RWPE2 (cell line): ENCODE results near the gene OR52A5.
"Not testable (repeated sequence)": the region's sequence is repeated elsewhere in the genome, so short reads cannot be mapped to it uniquely, and the experiment has no call there.

Experiments
- ATAC-seq: fragments of 200-7000 bp; cut with Tn5 transposase; 3 replicates; pipeline ENCODE4 v1.9.1; 2021; ENCODE audit warnings: low read depth
- DNase-seq: peaks from one replicate; pipeline ENCODE4 v3.0.0-alpha.2; 2020; ENCODE audit warnings: low spot score
- H3K27ac ChIP-seq: fragments of 450-650 bp; 2 replicates; pipeline ENCODE4 v1.5.1; 2017; ENCODE audit warnings: mild to moderate bottlenecking; ENCODE audit not compliant: poor library complexity, severe bottlenecking
- H3K27me3 ChIP-seq: fragments of 250-450 bp; sonication (Bioruptor Pico); 2 replicates; pipeline ENCODE4 v1.5.1; 2021; ENCODE audit warnings: mild to moderate bottlenecking, moderate library complexity; ENCODE audit not compliant: insufficient read depth, poor library complexity, severe bottlenecking
- H3K36me3 ChIP-seq: fragments of 250-450 bp; sonication (Bioruptor Pico); 2 replicates; pipeline ENCODE4 v1.5.1; 2020; ENCODE audit warnings: low read depth, mild to moderate bottlenecking, moderate library complexity
- H3K4me1 ChIP-seq: fragments of 250-450 bp; sonication (Bioruptor Pico); 2 replicates; pipeline ENCODE4 v1.5.1; 2021; ENCODE audit warnings: mild to moderate bottlenecking, moderate library complexity; ENCODE audit not compliant: insufficient read depth, poor library complexity, severe bottlenecking
- H3K4me3 ChIP-seq: fragments of 250-450 bp; sonication (Bioruptor Pico); 2 replicates; pipeline ENCODE4 v1.5.1; 2021; ENCODE audit warnings: mild to moderate bottlenecking, moderate library complexity; ENCODE audit not compliant: severe bottlenecking
- H3K9me3 ChIP-seq: fragments of 250-450 bp; sonication (Bioruptor Pico); 2 replicates; pipeline ENCODE4 v1.5.1; 2021; ENCODE audit warnings: mild to moderate bottlenecking, moderate library complexity; ENCODE audit not compliant: severe bottlenecking
- TF ChIP-seq, protein P1 (sequence below): fragments of 450-650 bp; IDR thresholded peaks from one replicate; pipeline ENCODE4 v1.5.1; 2017; ENCODE audit warnings: mild to moderate bottlenecking, moderate library complexity; ENCODE audit not compliant: poor library complexity, severe bottlenecking

OR52A5 gene

DNA sequence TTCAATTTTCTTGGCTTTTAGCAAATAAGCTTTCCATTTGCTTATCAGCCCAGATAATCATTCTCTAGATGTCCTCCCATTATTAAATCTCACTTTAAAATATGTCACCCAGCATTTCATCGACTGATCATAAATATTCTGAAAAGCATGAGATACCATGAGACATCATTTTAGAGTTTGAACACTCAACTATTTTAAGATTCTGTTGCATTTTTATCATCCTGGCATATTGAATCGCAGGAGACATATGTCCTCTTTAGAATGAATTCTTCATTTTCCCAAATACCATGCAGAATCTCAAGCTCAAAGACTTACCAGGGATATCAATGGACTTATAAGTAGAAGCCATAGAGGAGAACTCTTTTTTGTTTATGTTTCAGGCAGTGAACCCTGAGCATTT is at the start of gene OR52A5:
Gene OR52A5, minus strand, starts transcription at position 361 of the 400 bp plus-strand sequence. CDS start 5,714 bp downstream, outside the sequence.
- TF ChIP-seq, protein P1, sequence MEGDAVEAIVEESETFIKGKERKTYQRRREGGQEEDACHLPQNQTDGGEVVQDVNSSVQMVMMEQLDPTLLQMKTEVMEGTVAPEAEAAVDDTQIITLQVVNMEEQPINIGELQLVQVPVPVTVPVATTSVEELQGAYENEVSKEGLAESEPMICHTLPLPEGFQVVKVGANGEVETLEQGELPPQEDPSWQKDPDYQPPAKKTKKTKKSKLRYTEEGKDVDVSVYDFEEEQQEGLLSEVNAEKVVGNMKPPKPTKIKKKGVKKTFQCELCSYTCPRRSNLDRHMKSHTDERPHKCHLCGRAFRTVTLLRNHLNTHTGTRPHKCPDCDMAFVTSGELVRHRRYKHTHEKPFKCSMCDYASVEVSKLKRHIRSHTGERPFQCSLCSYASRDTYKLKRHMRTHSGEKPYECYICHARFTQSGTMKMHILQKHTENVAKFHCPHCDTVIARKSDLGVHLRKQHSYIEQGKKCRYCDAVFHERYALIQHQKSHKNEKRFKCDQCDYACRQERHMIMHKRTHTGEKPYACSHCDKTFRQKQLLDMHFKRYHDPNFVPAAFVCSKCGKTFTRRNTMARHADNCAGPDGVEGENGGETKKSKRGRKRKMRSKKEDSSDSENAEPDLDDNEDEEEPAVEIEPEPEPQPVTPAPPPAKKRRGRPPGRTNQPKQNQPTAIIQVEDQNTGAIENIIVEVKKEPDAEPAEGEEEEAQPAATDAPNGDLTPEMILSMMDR = no peak
- Histone ChIP-seq H3K4me3 (no peak within 1 kb of the TSS), H3K27ac (no peak within 1 kb of the TSS), H3K27me3 (peaks cover 3% of the 10 kb centered on the region), H3K36me3 (no peaks in the 10 kb centered on the region), H3K4me1 (no peaks in the 10 kb centered on the region), H3K9me3 (no peaks in the 10 kb centered on the region)
- no peak for DNase-seq
- ATAC-seq = no peak

DNA sequence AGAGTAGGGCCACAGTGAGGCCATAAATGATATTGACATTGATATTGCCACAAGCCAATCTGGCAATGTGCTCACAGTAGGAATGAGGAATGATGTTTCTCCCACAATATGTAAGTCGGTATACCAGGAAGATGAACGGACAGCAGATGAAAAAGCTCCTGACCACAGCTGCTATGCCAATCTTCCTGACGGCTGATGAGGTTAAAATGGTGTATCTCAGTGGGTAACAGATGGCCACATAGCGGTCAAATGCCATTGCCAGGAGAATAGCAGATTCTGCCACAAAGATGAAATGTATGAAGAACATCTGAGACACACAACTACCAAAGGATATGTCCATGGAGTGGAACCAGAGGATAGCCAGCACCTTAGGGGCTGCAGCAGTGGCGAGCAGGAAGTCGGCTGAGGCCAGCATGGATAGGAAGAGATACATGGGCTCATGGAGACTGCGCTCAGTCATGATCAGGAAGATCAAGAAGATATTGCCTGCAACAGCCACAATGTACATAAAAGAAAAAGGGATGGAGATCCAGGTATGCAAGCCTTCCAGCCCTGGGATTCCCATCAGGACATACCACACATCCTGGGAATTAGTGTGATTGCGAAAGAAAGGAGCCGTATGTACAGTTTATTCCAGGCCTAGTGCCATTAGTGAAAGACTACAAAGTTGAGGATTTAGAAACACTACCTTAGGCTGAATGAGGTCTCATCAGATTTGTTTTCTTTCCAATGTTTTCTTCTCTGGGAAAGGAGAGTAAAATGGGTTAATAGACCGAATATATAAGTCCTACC is 40.1 kb upstream of the OR52A5 start:
- Histone ChIP-seq H3K4me3 (no peak overlapping the region), H3K27ac (no peak overlapping the region), H3K9me3 (no peaks in the 10 kb centered on the region), H3K27me3 (no peaks in the 10 kb centered on the region), H3K4me1 (no peaks in the 10 kb centered on the region), H3K36me3 (no peaks in the 10 kb centered on the region)
- no peak for DNase-seq
- ATAC-seq = no peak
- TF ChIP-seq, protein P1 = no peak

DNA sequence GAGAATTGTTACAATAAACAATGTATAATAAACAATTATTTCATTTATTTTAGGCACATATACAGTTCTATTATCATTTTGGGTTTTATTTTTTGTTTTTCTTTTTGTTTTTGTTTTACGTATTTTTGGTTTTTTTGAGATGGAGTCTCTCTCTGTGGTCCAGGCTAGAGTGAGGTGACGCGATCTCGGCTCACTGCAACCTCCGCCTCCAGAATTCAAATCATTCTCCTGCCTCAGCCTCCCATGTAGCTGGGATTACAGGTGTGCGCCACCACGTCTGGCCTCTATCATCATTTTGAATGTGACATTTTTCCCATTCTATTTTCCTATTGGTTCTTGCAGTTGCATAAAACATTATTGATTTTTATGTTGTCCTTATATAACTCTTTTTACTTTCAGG is 36.8 kb upstream of the OR52A5 start:
- TF ChIP-seq, protein P1 = no peak
- ATAC-seq = no peak
- DNase-seq = no peak

DNA sequence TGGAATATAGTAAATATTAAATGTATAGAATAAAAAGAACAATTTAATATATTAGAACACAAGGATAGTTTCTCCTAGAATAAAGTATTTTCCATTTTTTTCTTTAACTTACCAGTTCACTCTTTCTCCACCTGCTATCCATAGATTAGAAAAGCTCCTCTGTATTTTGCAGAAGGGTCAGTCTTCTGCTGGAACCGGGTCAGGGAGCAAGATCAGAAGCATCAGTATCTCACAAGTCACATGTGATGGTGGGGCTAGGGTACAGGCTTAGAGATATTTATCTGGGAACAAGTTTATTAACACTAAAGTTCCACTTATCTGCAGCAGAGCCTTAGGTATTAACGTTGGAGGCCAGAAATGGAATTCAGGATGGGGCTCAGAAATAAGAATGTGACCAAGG is 33.7 kb upstream of the OR52A5 start:
- TF ChIP-seq, protein P1 = no peak
- Histone ChIP-seq H3K36me3 (no peaks in the 10 kb centered on the region), H3K4me1 (no peaks in the 10 kb centered on the region), H3K9me3 (no peaks in the 10 kb centered on the region), H3K27me3 (no peaks in the 10 kb centered on the region), H3K27ac (no peak overlapping the region), H3K4me3 (no peak overlapping the region)
- no peak for DNase-seq
- no peak for ATAC-seq

More for the DNA sequence above, 36.8 kb upstream of the OR52A5 start:
- Histone ChIP-seq H3K4me1 (no peaks in the 10 kb centered on the region), H3K27ac (no peak overlapping the region), H3K27me3 (no peaks in the 10 kb centered on the region), H3K36me3 (no peaks in the 10 kb centered on the region), H3K9me3 (no peaks in the 10 kb centered on the region), H3K4me3 (no peak overlapping the region)

DNA sequence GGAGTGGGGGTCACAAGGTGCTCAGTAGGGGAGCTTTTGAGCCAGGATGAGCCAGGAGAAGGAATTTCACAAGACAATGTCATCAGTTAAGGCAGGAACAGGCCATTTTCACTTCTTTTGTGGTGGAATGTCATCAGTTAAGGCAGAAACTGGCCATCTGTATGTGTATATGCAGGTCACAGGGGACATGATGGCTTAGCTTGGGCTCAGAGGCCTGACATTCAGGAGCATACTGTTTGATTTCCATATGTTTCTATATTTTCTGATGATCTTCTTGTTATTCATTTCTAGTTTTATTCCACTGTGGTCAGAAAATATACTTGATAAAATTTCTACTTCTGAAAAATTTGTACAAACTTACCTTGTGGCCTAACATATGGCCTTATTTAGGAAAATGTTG is 27.7 kb upstream of the OR52A5 start:
- H3K4me1 ChIP-seq, H3K27ac ChIP-seq, DNase-seq, ATAC-seq, H3K9me3 ChIP-seq, H3K4me3 ChIP-seq, H3K36me3 ChIP-seq, H3K27me3 ChIP-seq: not testable (repeated sequence)

DNA sequence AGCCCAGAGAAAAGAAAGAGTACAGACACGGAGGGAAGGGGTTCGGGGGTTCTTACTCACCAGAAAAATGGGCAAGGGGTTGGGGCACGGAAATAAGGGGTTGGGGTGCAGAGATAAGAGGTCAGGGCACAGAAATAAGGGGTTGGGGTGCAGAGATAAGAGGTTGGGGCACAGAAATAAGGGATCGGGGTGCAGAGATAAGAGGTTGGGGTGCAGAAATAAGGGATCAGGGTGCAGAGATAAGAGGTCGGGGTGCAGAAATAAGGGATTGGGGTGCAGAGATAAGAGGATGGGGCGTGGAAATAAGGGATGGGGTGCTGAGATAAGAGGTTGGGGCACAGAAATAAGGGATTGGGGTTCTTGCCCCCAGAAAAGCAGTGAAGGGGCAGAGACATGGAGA is 26.7 kb upstream of the OR52A5 start:
- H3K4me3 ChIP-seq, H3K9me3 ChIP-seq, H3K4me1 ChIP-seq, ATAC-seq, DNase-seq, H3K27ac ChIP-seq, H3K27me3 ChIP-seq, H3K36me3 ChIP-seq: not testable (repeated sequence)

DNA sequence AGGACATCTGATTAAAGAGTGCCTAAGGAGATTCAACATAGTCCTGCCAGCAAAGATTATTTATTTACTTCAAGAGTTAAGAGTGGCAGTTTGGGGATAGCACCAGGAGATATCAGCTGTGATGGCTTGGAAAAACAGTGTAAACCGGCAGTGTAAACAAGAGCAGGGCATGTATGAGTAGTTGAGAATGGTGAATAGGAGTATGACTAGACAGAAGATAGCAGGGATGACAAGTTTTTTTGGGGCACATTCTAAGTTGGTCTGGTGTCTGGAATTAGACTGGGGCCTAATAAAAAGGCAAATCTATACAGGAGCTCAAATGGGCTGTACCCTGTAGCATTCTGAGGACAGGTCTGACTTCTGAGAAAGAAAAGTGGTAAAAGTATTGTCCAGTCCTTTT is 22.9 kb upstream of the OR52A5 start:
- not testable (repeated sequence) for DNase-seq, H3K4me1 ChIP-seq, H3K27me3 ChIP-seq, H3K27ac ChIP-seq, H3K9me3 ChIP-seq, ATAC-seq, H3K36me3 ChIP-seq, H3K4me3 ChIP-seq

DNA sequence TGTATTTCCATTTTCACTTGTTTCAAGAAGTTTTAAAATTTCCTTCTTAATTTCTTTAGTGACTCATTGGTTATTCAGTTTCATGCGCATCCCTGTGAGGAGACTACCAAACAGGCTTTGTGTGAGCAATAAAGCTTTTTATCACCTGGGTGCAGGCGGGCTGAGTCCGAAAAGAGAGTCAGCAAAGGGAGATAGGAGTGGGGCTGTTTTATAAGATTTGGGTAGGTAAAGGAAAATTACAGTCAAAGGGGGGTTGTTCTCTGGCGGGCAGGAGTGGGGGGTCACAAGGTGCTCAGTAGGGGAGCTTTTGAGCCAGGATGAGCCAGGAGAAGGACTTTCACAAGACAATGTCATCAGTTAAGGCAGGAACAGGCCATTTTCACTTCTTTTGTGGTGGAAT is 22.1 kb upstream of the OR52A5 start:
- not testable (repeated sequence) for H3K4me3 ChIP-seq, H3K36me3 ChIP-seq, H3K4me1 ChIP-seq, H3K9me3 ChIP-seq, DNase-seq, H3K27me3 ChIP-seq, H3K27ac ChIP-seq, ATAC-seq
